ENCODE data around the gene DNAJC30. TPM values are rescaled to one million over a fixed set of nuclear protein-coding genes. Genes with fewer than 3 reads are reported as not detected.
"Not testable (repeated sequence)": the region's sequence is repeated elsewhere in the genome, so short reads cannot be mapped to it uniquely, and the experiment has no call there.

DNAJC30 gene
- total and polyA plus RNA-seq, 12 donors: 7.1 to 28.2 (median 14.9) TPM

GRCh38 chr7:73680501-73680900 is 2.8 kb downstream of the DNAJC30 start:
- peaks cover 20 to 31% of the 10 kb centered on the region in 2 donors for H3K4me1 ChIP-seq (replicated peaks in 1 of 2)

GRCh38 chr7:73679709-73680108 is 3.5 kb downstream of the DNAJC30 start:
- no peak overlapping the region for H3K4me3 ChIP-seq
- peaks cover 0 to 6% of the 10 kb centered on the region in 2 donors for H3K36me3 ChIP-seq (replicated peaks in 1 of 2)
- DNase-seq: no peak
- TF ChIP-seq POLR2A (IDR thresholded peaks at IDR 0.05): no peak
- TF ChIP-seq CTCF (IDR thresholded peaks at IDR 0.05): no peak
- H3K27ac ChIP-seq: no peak overlapping the region
- intact Hi-C loops (cut with DNase I): no loop called here
- 90 to 100% (median 92%) methylated on average over 1 to 2 of the region's 2 CpGs for WGBS, 4 donors
- no peaks in the 10 kb centered on the region for H3K9me3 ChIP-seq (replicated peaks in 1 of 3)
- no peaks in the 10 kb centered on the region for H3K27me3 ChIP-seq
- H3K4me1 ChIP-seq (replicated peaks in 1 of 2): peaks cover 20 to 31% of the 10 kb centered on the region in 2 donors

More at GRCh38 chr7:73680501-73680900, 2.8 kb downstream of the DNAJC30 start:
- Histone ChIP-seq H3K4me3 (no peak overlapping the region), H3K36me3 (replicated peaks in 1 of 2) (peaks cover 0 to 6% of the 10 kb centered on the region in 2 donors), H3K27ac (no peak overlapping the region), H3K27me3 (no peaks in the 10 kb centered on the region), H3K9me3 (replicated peaks in 1 of 3) (no peaks in the 10 kb centered on the region)
- DNase-seq: no peak
- TF ChIP-seq POLR2A (IDR thresholded peaks at IDR 0.05) (no peak), CTCF (IDR thresholded peaks at IDR 0.05) (no peak)
- intact Hi-C loops (cut with DNase I): no loop called here
- WGBS, 4 donors: 89 to 94% (median 91%) methylated on average over 7 of the region's 7 CpGs

- Histone ChIP-seq H3K27ac (no peak overlapping the region), H3K4me3 (no peak overlapping the region), H3K27me3 (no peaks in the 10 kb centered on the region), H3K9me3 (replicated peaks in 1 of 3) (no peaks in the 10 kb centered on the region), H3K4me1 (replicated peaks in 1 of 2) (peaks cover 15 to 26% of the 10 kb centered on the region in 2 donors), H3K36me3 (replicated peaks in 1 of 2) (peaks cover 0 to 6% of the 10 kb centered on the region in 2 donors)
- DNase-seq: no peak
- TF ChIP-seq POLR2A (IDR thresholded peaks at IDR 0.05) (no peak), CTCF (IDR thresholded peaks at IDR 0.05) (no peak)
- 87 to 97% (median 94%) methylated on average over 4 to 6 of the region's 6 CpGs for WGBS, 4 donors
- intact Hi-C loops (cut with DNase I): no loop called here
These were observed 4.4 kb downstream of the DNAJC30 start for GRCh38 chr7:73678862-73679261.

GRCh38 chr7:73676062-73676461 is 7.2 kb downstream of the DNAJC30 start:
- H3K27me3 ChIP-seq; H3K9me3 ChIP-seq (replicated peaks in 1 of 3); H3K27ac ChIP-seq; DNase-seq; H3K36me3 ChIP-seq (replicated peaks in 1 of 2); H3K4me3 ChIP-seq; intact Hi-C loops (cut with DNase I): not testable (repeated sequence)
- H3K4me1 ChIP-seq (replicated peaks in 1 of 2): peaks cover 5 to 10% of the 10 kb centered on the region in 2 donors
- 80 to 84% (median 83%) methylated on average over 9 of the region's 9 CpGs for WGBS, 4 donors

- H3K36me3 ChIP-seq (replicated peaks in 1 of 2): peaks cover 0 to 6% of the 10 kb centered on the region in 2 donors
- H3K9me3 ChIP-seq (replicated peaks in 1 of 3): no peaks in the 10 kb centered on the region
- 86 to 100% (median 95%) methylated on average over 1 of the region's 1 CpG for WGBS, 4 donors
- no peak for DNase-seq
- H3K27me3 ChIP-seq: no peaks in the 10 kb centered on the region
- no peak overlapping the region for H3K27ac ChIP-seq
- H3K4me1 ChIP-seq (replicated peaks in 1 of 2): peaks cover 0 to under 1% of the 10 kb centered on the region in 2 donors
- intact Hi-C loops (cut with DNase I): no loop called here
- no peak overlapping the region for H3K4me3 ChIP-seq
- no peak for TF ChIP-seq POLR2A (IDR thresholded peaks at IDR 0.05)
- no peak for TF ChIP-seq CTCF (IDR thresholded peaks at IDR 0.05)
These were observed 8.7 kb downstream of the DNAJC30 start for GRCh38 chr7:73674468-73675124.

Data from adrenal gland (tissue), 12 donors.